Thoracic aorta (tissue), 2 donors: ENCODE data around the gene CCDC34. TPM values are rescaled to one million over a fixed set of nuclear protein-coding genes. Genes with fewer than 3 reads are reported as not detected.
"Not testable (repeated sequence)": the region's sequence is repeated elsewhere in the genome, so short reads cannot be mapped to it uniquely, and the experiment has no call there.

ENCODE experiments used
- ATAC-seq: fragments of 150-250 bp; one replicate; pipeline ENCODE4 v1.8.0; 2017; ENCODE audit warnings: low read depth; ENCODE audit not compliant: insufficient number of reproducible peaks, low FRiP score
- DNase-seq: peaks from one replicate; pipeline ENCODE4 v3.0.0-alpha.2; 2020; ENCODE audit warnings: low spot score
- H3K27ac ChIP-seq, 2 donors: fragments of 200-600 bp; sonication (generic); 1 replicate in 1 of 2; 2 replicates in 1 of 2; pipeline ENCODE4 v1.5.1; 2016; ENCODE audit warnings: mild to moderate bottlenecking in 2 of 2, moderate library complexity in 2 of 2
- H3K27me3 ChIP-seq: fragments of 200-600 bp; sonication (generic); replicated peaks from 2 replicates; pipeline ENCODE4 v1.6.0; 2016; ENCODE audit warnings: mild to moderate bottlenecking; ENCODE audit not compliant: insufficient read depth
- H3K36me3 ChIP-seq: fragments of 200-600 bp; sonication (generic); one replicate; pipeline ENCODE4 v1.5.1; 2016
- H3K4me1 ChIP-seq, 2 donors: fragments of 200-600 bp; sonication (generic); 1 replicate in 1 of 2; 2 replicates in 1 of 2; pipeline versions ENCODE4 v1.5.1 to v1.6.0; 2016; ENCODE audit warnings: low read depth in 2 of 2, mild to moderate bottlenecking in 1 of 2; ENCODE audit not compliant: control insufficient read depth in 1 of 2
- H3K4me3 ChIP-seq: fragments of 200-600 bp; sonication (generic); 2 replicates; pipeline ENCODE4 v1.5.1; 2016; ENCODE audit warnings: mild to moderate bottlenecking
- H3K9me3 ChIP-seq: fragments of 200-600 bp; sonication (generic); 2 replicates; pipeline ENCODE4 v1.5.1; 2016
- CTCF ChIP-seq: fragments of 200-600 bp; sonication (generic); IDR thresholded peaks from one replicate; pipeline ENCODE4 v1.5.1; 2019; ENCODE audit warnings: antibody characterized with exemption
- total RNA-seq, 2 donors: library from RNA; depleted of rRNA; stranded (reverse); fragments of >200 nt; gene quantifications; one replicate each; pipeline versions ENCODE4 v1.1.0 to v1.2.3, GENCODE V29; 2016

CCDC34 gene
- total RNA-seq, 2 donors from 2014 or later = 1.5 to 2.3 TPM

- H3K27ac ChIP-seq = no peak overlapping the region
- no peaks in the 10 kb centered on the region for H3K36me3 ChIP-seq
- DNase-seq = no peak
- no peak for TF ChIP-seq CTCF
- no peak overlapping the region for H3K4me3 ChIP-seq
- no peaks in the 10 kb centered on the region for H3K4me1 ChIP-seq
- no peak for ATAC-seq
- H3K9me3 ChIP-seq = no peaks in the 10 kb centered on the region
- no peaks in the 10 kb centered on the region for H3K27me3 ChIP-seq
Observed at GRCh38 chr11:27331981-27332380, 31.0 kb downstream of the CCDC34 start.

GRCh38 chr11:27330633-27331270 is 32.3 kb downstream of the CCDC34 start:
- Histone ChIP-seq H3K27me3 (no peaks in the 10 kb centered on the region), H3K36me3 (no peaks in the 10 kb centered on the region), H3K9me3 (no peaks in the 10 kb centered on the region), H3K27ac (no peak overlapping the region), H3K4me3 (no peak overlapping the region), H3K4me1 (no peaks in the 10 kb centered on the region)
- no peak for DNase-seq
- ATAC-seq = no peak
- no peak for TF ChIP-seq CTCF

GRCh38 chr11:27329867-27330632 is 33.0 kb downstream of the CCDC34 start:
- Histone ChIP-seq H3K27me3 (no peaks in the 10 kb centered on the region), H3K27ac (no peak overlapping the region), H3K4me3 (no peak overlapping the region), H3K4me1 (no peaks in the 10 kb centered on the region), H3K9me3 (no peaks in the 10 kb centered on the region), H3K36me3 (no peaks in the 10 kb centered on the region)
- no peak for TF ChIP-seq CTCF
- ATAC-seq (no peak), DNase-seq (no peak)

GRCh38 chr11:27328614-27329013 is 34.4 kb downstream of the CCDC34 start:
- DNase-seq (no peak), ATAC-seq (no peak)
- H3K4me3 ChIP-seq = no peak overlapping the region
- no peaks in the 10 kb centered on the region for H3K27me3 ChIP-seq
- no peaks in the 10 kb centered on the region for H3K9me3 ChIP-seq
- H3K4me1 ChIP-seq = no peaks in the 10 kb centered on the region
- no peak for TF ChIP-seq CTCF
- H3K36me3 ChIP-seq = no peaks in the 10 kb centered on the region
- no peak overlapping the region for H3K27ac ChIP-seq

- H3K4me1 ChIP-seq, ATAC-seq, H3K27me3 ChIP-seq, H3K4me3 ChIP-seq, H3K36me3 ChIP-seq, H3K9me3 ChIP-seq, H3K27ac ChIP-seq, DNase-seq: not testable (repeated sequence)
Observed at GRCh38 chr11:27327064-27327463, 36.0 kb downstream of the CCDC34 start.

- H3K27me3 ChIP-seq, H3K36me3 ChIP-seq, DNase-seq, H3K9me3 ChIP-seq, H3K27ac ChIP-seq, H3K4me1 ChIP-seq, H3K4me3 ChIP-seq, ATAC-seq: not testable (repeated sequence)
Observed at GRCh38 chr11:27322196-27322595, 40.8 kb downstream of the CCDC34 start.

- H3K4me3 ChIP-seq, H3K36me3 ChIP-seq, ATAC-seq, H3K27ac ChIP-seq, H3K4me1 ChIP-seq, H3K27me3 ChIP-seq, DNase-seq, H3K9me3 ChIP-seq: not testable (repeated sequence)
Observed at GRCh38 chr11:27321340-27321739, 41.7 kb downstream of the CCDC34 start.
